ENCODE data around the gene TRMT112.

TRMT112 gene

GRCh38 chr11:64268025-64268892 lies 49.1 kb downstream of the TRMT112 start:
- FAIRE-seq: no peak

- no peak for FAIRE-seq
Observed at GRCh38 chr11:64267207-64267945, 50.0 kb downstream of the TRMT112 start.
